IMR-90 (cell line): ENCODE data around the gene MPZL1. TPM values are rescaled to one million over a fixed set of nuclear protein-coding genes. Genes with fewer than 3 reads are reported as not detected.

Experiments used
- ATAC-seq: fragments of 200-7000 bp; cut with Tn5 transposase; 2 replicates; pipeline ENCODE4 v1.9.1; 2020; ENCODE audit warnings: low read depth, mild to moderate bottlenecking, moderate library complexity
- BruUV-seq: library from RNA; stranded (reverse); fragments of 400-500 nt; replicated peaks from 2 replicates; lab custom pipeline; 2021; lab: Mats Ljungman, UMichigan
- CTCF ChIA-PET: fragments of 300-600 bp; formaldehyde crosslinking; extraction: SDS; loops from one replicate; lab custom pipeline; 2021; ENCODE audit warnings: antibody characterized with exemption; lab: Yijun Ruan, JAX
- POLR2A ChIA-PET: fragments of 300-600 bp; sonication (Branson Sonifier 250); formaldehyde crosslinking; loops from one replicate; lab custom pipeline; 2022; ENCODE audit warnings: antibody characterized with exemption; ENCODE audit not compliant: unreplicated experiment; lab: Charles Lee
- DNase-seq: peaks from one replicate; pipeline ENCODE4 v3.0.0; 2013
- H2AFZ ChIP-seq: replicated peaks from 2 replicates; pipeline ENCODE3; 2013; ENCODE audit warnings: low read length, mild to moderate bottlenecking; ENCODE audit not compliant: poor library complexity
- H2AK5ac ChIP-seq: 2 replicates; pipeline ENCODE4 v1.6.1; 2013; ENCODE audit warnings: low read depth, low read length, inconsistent platforms
- H2AK9ac ChIP-seq: replicated peaks from 2 replicates; pipeline ENCODE3; 2013; ENCODE audit warnings: mild to moderate bottlenecking, low read depth, low read length, moderate library complexity; ENCODE audit not compliant: poor library complexity
- H2BK120ac ChIP-seq: 2 replicates; pipeline ENCODE4 v1.6.1; 2013; ENCODE audit warnings: low read depth, low read length, inconsistent platforms
- H2BK15ac ChIP-seq: 3 replicates; pipeline ENCODE4 v1.6.1; 2013; ENCODE audit warnings: low read depth, low read length, inconsistent platforms
- H2BK20ac ChIP-seq: 2 replicates; pipeline ENCODE4 v1.6.1; 2013; ENCODE audit warnings: low read depth, mild to moderate bottlenecking, inconsistent platforms, low read length, moderate library complexity
- H2BK5ac ChIP-seq: 2 replicates; pipeline ENCODE4 v1.6.1; 2013; ENCODE audit warnings: mild to moderate bottlenecking, low read depth, low read length, inconsistent platforms; ENCODE audit not compliant: poor library complexity, severe bottlenecking
- H3K14ac ChIP-seq: replicated peaks from 2 replicates; pipeline ENCODE4 v1.6.1; 2013; ENCODE audit warnings: low read depth, low read length, inconsistent platforms
- H3K18ac ChIP-seq: 2 replicates; pipeline ENCODE4 v1.6.1; 2013; ENCODE audit warnings: low read depth, low read length, control low read depth
- H3K23ac ChIP-seq: 2 replicates; pipeline ENCODE4 v1.6.1; 2013; ENCODE audit warnings: low read depth, low read length, inconsistent platforms
- H3K27ac ChIP-seq: 2 replicates; pipeline ENCODE4 v1.5.1; 2013; ENCODE audit warnings: mild to moderate bottlenecking, control low read depth, low read length; ENCODE audit not compliant: insufficient read depth
- H3K27me3 ChIP-seq: 2 replicates; pipeline ENCODE4 v1.6.1; 2013; ENCODE audit warnings: low read length; ENCODE audit not compliant: control insufficient read depth, insufficient read depth
- H3K36me3 ChIP-seq: 2 replicates; pipeline ENCODE4 v1.6.1; 2013; ENCODE audit warnings: low read length, mixed read lengths; ENCODE audit not compliant: control insufficient read depth, insufficient read depth
- H3K4ac ChIP-seq: 2 replicates; pipeline ENCODE4 v1.6.1; 2013; ENCODE audit warnings: low read depth, low read length, inconsistent platforms
- H3K4me1 ChIP-seq: 2 replicates; pipeline ENCODE4 v1.6.1; 2013; ENCODE audit warnings: low read length, mixed read lengths; ENCODE audit not compliant: control insufficient read depth, insufficient read depth
- H3K4me2 ChIP-seq: 2 replicates; pipeline ENCODE4 v1.6.1; 2013; ENCODE audit warnings: low read depth, mild to moderate bottlenecking, control low read depth, low read length, moderate library complexity
- H3K4me3 ChIP-seq: 2 replicates; pipeline ENCODE4 v1.5.1; 2013; ENCODE audit warnings: low read depth, mild to moderate bottlenecking, control low read depth, low read length, moderate library complexity; ENCODE audit not compliant: insufficient read depth
- H3K56ac ChIP-seq: 2 replicates; pipeline ENCODE4 v1.6.1; 2013; ENCODE audit warnings: low read length, inconsistent platforms; ENCODE audit not compliant: insufficient read depth; ENCODE audit errors: extremely low read depth
- H3K79me1 ChIP-seq, 2 experiments: 2 replicates each; pipeline ENCODE4 v1.6.1; 2013; ENCODE audit warnings: low read length in 2 of 2, inconsistent platforms in 1 of 2, low read depth in 1 of 2
- H3K9ac ChIP-seq: 2 replicates; pipeline ENCODE4 v1.6.1; 2013; ENCODE audit warnings: low read depth, low read length, control low read depth
- H3K9me1 ChIP-seq: 2 replicates; pipeline ENCODE4 v1.6.1; 2013; ENCODE audit warnings: low read length, inconsistent platforms; ENCODE audit not compliant: insufficient read depth
- H3K9me3 ChIP-seq: 2 replicates; pipeline ENCODE4 v1.6.1; 2013; ENCODE audit warnings: low read length; ENCODE audit not compliant: control insufficient read depth, insufficient read depth
- H4K20me1 ChIP-seq: 2 replicates; pipeline ENCODE4 v1.6.1; 2013; ENCODE audit warnings: low read length, inconsistent platforms; ENCODE audit not compliant: insufficient read depth
- H4K5ac ChIP-seq: 2 replicates; pipeline ENCODE4 v1.6.1; 2013; ENCODE audit warnings: mild to moderate bottlenecking, low read depth, low read length, control low read depth
- H4K8ac ChIP-seq, 2 experiments: 2 replicates each; pipeline ENCODE4 v1.6.1; 2013; ENCODE audit warnings: low read depth in 2 of 2, low read length in 2 of 2, control low read depth in 1 of 2, inconsistent platforms in 1 of 2
- H4K91ac ChIP-seq: 2 replicates; pipeline ENCODE4 v1.6.1; 2013; ENCODE audit warnings: low read depth, low read length, inconsistent platforms; ENCODE audit not compliant: insufficient read depth
- BHLHE40 ChIP-seq: fragments of 150-350 bp; IDR thresholded peaks from 2 replicates; pipeline ENCODE4 v1.6.1; 2016; ENCODE audit warnings: mild to moderate bottlenecking, low read depth, low read length
- CEBPB ChIP-seq: IDR thresholded peaks from 2 replicates; pipeline ENCODE4 v1.6.1; 2012; ENCODE audit warnings: low read depth, low read length, improper control_type of control experiment
- CHD1 ChIP-seq: IDR thresholded peaks from 2 replicates; pipeline ENCODE4 v1.6.1; 2012; ENCODE audit warnings: low read depth, low read length, improper control_type of control experiment
- ELK1 ChIP-seq: fragments of 150-350 bp; IDR thresholded peaks from 2 replicates; pipeline ENCODE4 v1.6.1; 2016; ENCODE audit warnings: low read depth, mild to moderate bottlenecking, low read length, moderate library complexity, borderline replicate concordance
- FOS ChIP-seq: fragments of 150-350 bp; IDR thresholded peaks from 2 replicates; pipeline ENCODE4 v1.6.1; 2016; ENCODE audit warnings: low read depth, low read length
- MAFK ChIP-seq: IDR thresholded peaks from 2 replicates; pipeline ENCODE4 v1.6.1; 2012; ENCODE audit warnings: low read depth, low read length, improper control_type of control experiment
- MAZ ChIP-seq: IDR thresholded peaks from 2 replicates; pipeline ENCODE4 v1.6.1; 2012; ENCODE audit warnings: low read depth, mild to moderate bottlenecking, low read length, improper control_type of control experiment, moderate library complexity, borderline replicate concordance
- MXI1 ChIP-seq: IDR thresholded peaks from 2 replicates; pipeline ENCODE4 v1.6.1; 2012; ENCODE audit warnings: low read depth, mild to moderate bottlenecking, low read length, moderate library complexity, borderline replicate concordance
- NFE2L2 ChIP-seq: fragments of 150-350 bp; IDR thresholded peaks from 2 replicates; pipeline ENCODE4 v1.6.1; 2016; ENCODE audit warnings: low read depth, mild to moderate bottlenecking, low read length
- POLR2A ChIP-seq: IDR thresholded peaks from 2 replicates; pipeline ENCODE4 v1.6.1; 2012; ENCODE audit warnings: mild to moderate bottlenecking, low read depth, low read length
- RAD21 ChIP-seq: IDR thresholded peaks from 2 replicates; pipeline ENCODE4 v1.6.1; 2012; ENCODE audit warnings: low read length, improper control_type of control experiment
- RCOR1 ChIP-seq: IDR thresholded peaks from 2 replicates; pipeline ENCODE4 v1.6.1; 2012; ENCODE audit warnings: mild to moderate bottlenecking, low read length, improper control_type of control experiment; ENCODE audit not compliant: insufficient replicate concordance
- RFX5 ChIP-seq: IDR thresholded peaks from 2 replicates; pipeline ENCODE4 v1.8.0; 2012; ENCODE audit warnings: low read depth, mild to moderate bottlenecking, low read length, moderate library complexity
- SMC3 ChIP-seq: fragments of 150-350 bp; IDR thresholded peaks from 2 replicates; pipeline ENCODE4 v1.6.1; 2016; ENCODE audit warnings: low read depth, mild to moderate bottlenecking, antibody characterized with exemption, low read length, moderate library complexity
- USF2 ChIP-seq: fragments of 150-350 bp; IDR thresholded peaks from 2 replicates; pipeline ENCODE4 v1.6.1; 2017; ENCODE audit warnings: mild to moderate bottlenecking, antibody characterized with exemption, low read length, low read depth
- WGBS, 2 experiments: methylation state at CpG; one replicate each; pipeline versions ENCODE4 v1.1.5 to v1.1.7; 2013; ENCODE audit warnings: missing lambda C conversion rate in 2 of 2; ENCODE audit not compliant: insufficient read length in 1 of 2; ENCODE audit errors: extremely low coverage in 2 of 2; 5-methylcytosine and 5-hydroxymethylcytosine counted together
- dilution Hi-C: fragments of 300-500 bp; cut with HindIII; formaldehyde crosslinking; loops from one replicate; pipeline ENCODE4 v1.14.3; 2018; ENCODE audit warnings: low sequenced_read_pairs; ENCODE audit not compliant: unreplicated experiment
- in situ Hi-C: fragments of 300-500 bp; cut with MboI; formaldehyde crosslinking; loops from 3 replicates; pipeline ENCODE4 v1.14.3; 2019; ENCODE audit warnings: low sequenced_read_pairs, inconsistent platforms, mixed read lengths
- intact Hi-C: fragments of 100-400 bp; cut with micrococcal nuclease; formaldehyde crosslinking; loops from 2 replicates; pipeline ENCODE4 v1.10.0; 2022
- polyA plus RNA-seq, 3 experiments: library from polyadenylated mRNA; depleted of rRNA; stranded (reverse); fragments of >200 nt; gene quantifications; 2 replicates each; pipeline ENCODE4 v1.2.3, GENCODE V29; 2012; ENCODE audit warnings: low replicate concordance in 1 of 3
- total RNA-seq: library from RNA; depleted of rRNA; stranded (reverse); fragments of >200 nt; gene quantifications from 2 replicates; pipeline ENCODE4 v1.2.3, GENCODE V29; 2012
- TF ChIP-seq, protein P1 (sequence below): conservative IDR thresholded peaks from 2 replicates; pipeline ENCODE4 v1.5.1; 2012; ENCODE audit warnings: mild to moderate bottlenecking, low read depth, low read length, improper control_type of control experiment

The MPZL1 gene
- total and polyA plus RNA-seq, 2 of the 4 experiments (the other 2 are of a cell fraction), result 55.3 to 87.3 TPM

- no peak overlapping the region for H2BK120ac ChIP-seq
- TF ChIP-seq FOS, result no peak
- TF ChIP-seq RFX5, result no peak
- TF ChIP-seq CEBPB, result no peak
- TF ChIP-seq BHLHE40, result no peak
- no peak for TF ChIP-seq NFE2L2
- TF ChIP-seq SMC3, result no peak
- TF ChIP-seq ELK1, result no peak
- TF ChIP-seq MAZ, result no peak
- TF ChIP-seq MAFK, result no peak
- TF ChIP-seq, protein P1, sequence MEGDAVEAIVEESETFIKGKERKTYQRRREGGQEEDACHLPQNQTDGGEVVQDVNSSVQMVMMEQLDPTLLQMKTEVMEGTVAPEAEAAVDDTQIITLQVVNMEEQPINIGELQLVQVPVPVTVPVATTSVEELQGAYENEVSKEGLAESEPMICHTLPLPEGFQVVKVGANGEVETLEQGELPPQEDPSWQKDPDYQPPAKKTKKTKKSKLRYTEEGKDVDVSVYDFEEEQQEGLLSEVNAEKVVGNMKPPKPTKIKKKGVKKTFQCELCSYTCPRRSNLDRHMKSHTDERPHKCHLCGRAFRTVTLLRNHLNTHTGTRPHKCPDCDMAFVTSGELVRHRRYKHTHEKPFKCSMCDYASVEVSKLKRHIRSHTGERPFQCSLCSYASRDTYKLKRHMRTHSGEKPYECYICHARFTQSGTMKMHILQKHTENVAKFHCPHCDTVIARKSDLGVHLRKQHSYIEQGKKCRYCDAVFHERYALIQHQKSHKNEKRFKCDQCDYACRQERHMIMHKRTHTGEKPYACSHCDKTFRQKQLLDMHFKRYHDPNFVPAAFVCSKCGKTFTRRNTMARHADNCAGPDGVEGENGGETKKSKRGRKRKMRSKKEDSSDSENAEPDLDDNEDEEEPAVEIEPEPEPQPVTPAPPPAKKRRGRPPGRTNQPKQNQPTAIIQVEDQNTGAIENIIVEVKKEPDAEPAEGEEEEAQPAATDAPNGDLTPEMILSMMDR, result no peak
- TF ChIP-seq MXI1, result no peak
- no peak for TF ChIP-seq POLR2A
- no peak for TF ChIP-seq RAD21
- TF ChIP-seq CHD1, result no peak
- no peak for TF ChIP-seq USF2
- TF ChIP-seq RCOR1, result no peak
- no peak overlapping the region for H4K91ac ChIP-seq
- in situ Hi-C loops (loop anchor here (10.0 kb wide), 1 partner anchor 374 kb away; no protein-coding TSS in a partner anchor), dilution Hi-C loops (no loop called here), intact Hi-C loops (no loop called here)
- no peak for DNase-seq
- H3K9me3 ChIP-seq, result no peaks in the 10 kb centered on the region
- no peak overlapping the region for H2AFZ ChIP-seq
- H4K5ac ChIP-seq, result no peak overlapping the region
- H4K20me1 ChIP-seq, result no peaks in the 10 kb centered on the region
- no peak overlapping the region for H2AK9ac ChIP-seq
- H3K9me1 ChIP-seq, result no peaks in the 10 kb centered on the region
- no peak overlapping the region for H3K9ac ChIP-seq
- H3K27ac ChIP-seq, result no peak overlapping the region
- no peak overlapping the region for H3K14ac ChIP-seq
- no peak overlapping the region for H2BK20ac ChIP-seq
- no peak overlapping the region for H2BK5ac ChIP-seq
- H3K18ac ChIP-seq, result no peak overlapping the region
- no peaks in the 10 kb centered on the region for H3K4me1 ChIP-seq
- CTCF ChIA-PET, result no interaction called here
- no peak overlapping the region for H3K56ac ChIP-seq
- H4K8ac ChIP-seq, result no peak overlapping the region
- no CpG with 5 or more reads among the region's 1 CpG for WGBS, 2 experiments
- H3K23ac ChIP-seq, result no peak overlapping the region
- H3K4ac ChIP-seq, result no peak overlapping the region
- H2AK5ac ChIP-seq, result no peak overlapping the region
- H3K4me2 ChIP-seq, result no peak overlapping the region
- no TSS peak for BruUV-seq
- no peak overlapping the region for H2BK15ac ChIP-seq
- POLR2A ChIA-PET, result no interaction called here
- H3K4me3 ChIP-seq, result no peak overlapping the region
- H3K79me1 ChIP-seq, result no peaks in the 10 kb centered on the region
- no peaks in the 10 kb centered on the region for H3K36me3 ChIP-seq
- peaks cover 16% of the 10 kb centered on the region for H3K27me3 ChIP-seq
- ATAC-seq, result no peak
These were observed 10.9 kb upstream of the MPZL1 start for GRCh38 chr1:167710836-167711235.
